Activated CD4-positive, alpha-beta memory T cell treated with anti-CD3 and anti-CD28 coated beads, Interleukin-2, amount 10 ng/mL, durations not matched to agents 7 days and 5 days (primary cell): ENCODE results near the gene TBL2. TPM values are rescaled to one million over a fixed set of nuclear protein-coding genes. Genes with fewer than 3 reads are reported as not detected.
"Not testable (repeated sequence)": the region's sequence is repeated elsewhere in the genome, so short reads cannot be mapped to it uniquely, and the experiment has no call there.

ENCODE experiments used
- CTCF ChIA-PET: fragments of 350-600 bp; sonication (Branson Sonifier 250); formaldehyde crosslinking; loops from one replicate; lab custom pipeline; 2021; ENCODE audit warnings: antibody characterized with exemption, inconsistent platforms; lab: Charles Lee
- POLR2A ChIA-PET: fragments of 350-600 bp; sonication (Branson Sonifier 250); formaldehyde crosslinking; loops from one replicate; lab custom pipeline; 2021; ENCODE audit warnings: antibody characterized with exemption; lab: Charles Lee
- DNase-seq: peaks from one replicate; pipeline ENCODE4 v3.0.0-alpha.2; 2020
- H3K27ac Mint-ChIP-seq: one replicate; pipeline ENCODE4 v1.8.0; 2021; ENCODE audit warnings: mild to moderate bottlenecking, mixed read lengths
- H3K27me3 Mint-ChIP-seq: one replicate; pipeline ENCODE4 v1.8.0; 2021; ENCODE audit warnings: mixed read lengths
- H3K36me3 Mint-ChIP-seq: one replicate; pipeline ENCODE4 v1.8.0; 2021; ENCODE audit warnings: low read depth, mixed read lengths
- H3K4me1 Mint-ChIP-seq: one replicate; pipeline ENCODE4 v1.8.0; 2021; ENCODE audit warnings: mixed read lengths
- H3K4me3 Mint-ChIP-seq: one replicate; pipeline ENCODE4 v1.8.0; 2021; ENCODE audit warnings: mild to moderate bottlenecking, mixed read lengths
- H3K9me3 Mint-ChIP-seq: one replicate; pipeline ENCODE4 v1.8.0; 2021; ENCODE audit warnings: mixed read lengths
- total RNA-seq, 2 experiments: library from RNA; stranded (reverse); gene quantifications; one replicate each; pipeline ENCODE4 v1.2.3, GENCODE V29; 2021

The TBL2 gene, protein sequence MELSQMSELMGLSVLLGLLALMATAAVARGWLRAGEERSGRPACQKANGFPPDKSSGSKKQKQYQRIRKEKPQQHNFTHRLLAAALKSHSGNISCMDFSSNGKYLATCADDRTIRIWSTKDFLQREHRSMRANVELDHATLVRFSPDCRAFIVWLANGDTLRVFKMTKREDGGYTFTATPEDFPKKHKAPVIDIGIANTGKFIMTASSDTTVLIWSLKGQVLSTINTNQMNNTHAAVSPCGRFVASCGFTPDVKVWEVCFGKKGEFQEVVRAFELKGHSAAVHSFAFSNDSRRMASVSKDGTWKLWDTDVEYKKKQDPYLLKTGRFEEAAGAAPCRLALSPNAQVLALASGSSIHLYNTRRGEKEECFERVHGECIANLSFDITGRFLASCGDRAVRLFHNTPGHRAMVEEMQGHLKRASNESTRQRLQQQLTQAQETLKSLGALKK
- 10 to 100 TPM; 27.1 to 29.0 TPM for total RNA-seq

DNA sequence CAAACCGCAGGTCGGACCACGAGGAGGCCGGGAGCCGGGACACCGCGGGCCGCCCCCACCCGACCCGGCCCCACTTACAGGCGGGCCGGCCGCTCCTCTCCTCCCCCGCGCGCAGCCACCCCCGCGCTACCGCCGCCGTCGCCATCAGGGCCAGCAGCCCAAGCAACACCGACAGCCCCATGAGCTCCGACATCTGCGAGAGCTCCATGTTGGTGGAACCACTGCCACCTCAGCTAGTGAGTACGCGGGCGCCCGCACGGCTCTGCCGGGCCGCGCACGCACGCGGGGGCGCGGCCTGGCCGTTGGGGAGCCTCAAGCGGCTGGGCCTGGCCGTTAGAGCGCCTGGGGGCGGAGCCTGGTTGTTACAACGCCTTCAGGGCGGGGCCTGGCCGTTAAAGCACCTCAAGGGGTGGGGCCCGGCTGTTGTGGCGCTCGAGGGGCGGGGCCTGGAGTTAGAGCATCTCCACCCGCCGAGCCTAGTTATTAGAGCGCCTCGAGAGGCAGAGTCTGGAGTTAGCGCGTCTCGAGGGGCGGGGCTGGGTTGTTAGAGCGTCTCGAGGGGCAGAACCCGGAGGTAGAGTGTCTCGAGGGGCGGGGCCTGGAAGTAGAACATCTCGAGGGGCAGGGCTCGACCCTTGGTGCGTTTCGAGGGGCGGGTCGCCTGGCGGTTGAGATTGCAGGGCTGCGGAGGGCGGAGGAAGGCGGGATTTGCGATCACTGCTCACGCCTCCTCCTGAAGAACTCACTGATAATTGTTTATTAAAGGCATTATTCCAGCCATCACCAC, at the start of gene TBL2:
TSS of gene TBL2 (minus strand) at position 238 of the 787 bp plus-strand sequence. CDS start at position 208, 30 bp downstream.
- POLR2A ChIA-PET = interaction anchor here (0.7 to 3.8 kb wide), 9 partner anchors 9 to 160 kb away, joined by 3 to 42 read pairs (median 8); partner anchors contain the start of genes ABHD11, BAZ1B and BCL7B
- Mint-ChIP-seq H3K27ac (peak within 1 kb of the TSS; percentile 96), H3K27me3 (no peaks in the 10 kb centered on the region), H3K36me3 (peaks cover 19% of the 10 kb centered on the region), H3K9me3 (no peaks in the 10 kb centered on the region), H3K4me3 (peak within 1 kb of the TSS; percentile 85), H3K4me1 (peaks cover 39% of the 10 kb centered on the region)
- CTCF ChIA-PET = interaction anchor here (0.6 to 1.2 kb wide), 9 partner anchors 12 to 1969 kb away, joined by 3 to 6 read pairs (median 3); partner anchors contain the start of genes BAZ1B and BCL7B
- DNase-seq = peak; percentile 99

- Mint-ChIP-seq H3K4me3 (no peak overlapping the region), H3K27me3 (peaks cover 41% of the 10 kb centered on the region)
- CTCF ChIA-PET = interaction anchor here (1.7 kb wide), 1 partner anchor 20 kb away, joined by 6 read pairs; no protein-coding TSS in a partner anchor
Observed at GRCh38 chr7:73626814-73627213, 48.4 kb upstream of the TBL2 start.

GRCh38 chr7:73625276-73625675, 46.9 kb upstream of the TBL2 start:
- DNase-seq = no peak
- no peak overlapping the region for H3K27ac Mint-ChIP-seq
- POLR2A ChIA-PET = no interaction called here
- peaks cover 2% of the 10 kb centered on the region for H3K4me1 Mint-ChIP-seq
- no peaks in the 10 kb centered on the region for H3K9me3 Mint-ChIP-seq
- no peak overlapping the region for H3K4me3 Mint-ChIP-seq
- no peaks in the 10 kb centered on the region for H3K36me3 Mint-ChIP-seq
- peaks cover 44% of the 10 kb centered on the region for H3K27me3 Mint-ChIP-seq
- CTCF ChIA-PET = interaction anchor here (1.7 kb wide), 1 partner anchor 18 kb away, joined by 6 read pairs; no protein-coding TSS in a partner anchor

More at GRCh38 chr7:73626814-73627213, 48.4 kb upstream of the TBL2 start:
- H3K36me3 Mint-ChIP-seq = no peaks in the 10 kb centered on the region
- POLR2A ChIA-PET = no interaction called here
- H3K4me1 Mint-ChIP-seq = peaks cover 2% of the 10 kb centered on the region
- no peak overlapping the region for H3K27ac Mint-ChIP-seq
- DNase-seq = no peak
- H3K9me3 Mint-ChIP-seq = no peaks in the 10 kb centered on the region

DNA sequence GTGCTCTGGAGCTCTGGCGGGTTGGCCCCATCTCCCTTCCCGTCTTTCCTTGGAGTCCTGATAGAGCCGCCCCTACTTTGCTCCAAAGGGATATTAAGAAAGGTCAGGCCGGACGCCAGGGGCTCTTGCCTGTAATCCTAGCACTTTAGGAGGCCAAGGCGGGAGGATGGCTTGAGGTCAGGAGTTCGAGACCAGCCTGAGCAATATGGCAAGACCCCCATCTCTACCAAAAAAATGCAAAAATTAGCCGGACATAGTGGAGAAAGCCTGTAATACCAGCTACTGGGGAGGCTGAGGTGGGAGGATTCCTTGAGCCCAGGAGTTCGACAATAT, 46.3 kb upstream of the TBL2 start:
- POLR2A ChIA-PET = no interaction called here
- Mint-ChIP-seq H3K27me3 (peaks cover 44% of the 10 kb centered on the region), H3K4me3 (no peak overlapping the region), H3K27ac (no peak overlapping the region), H3K4me1 (peaks cover 2% of the 10 kb centered on the region), H3K9me3 (no peaks in the 10 kb centered on the region), H3K36me3 (no peaks in the 10 kb centered on the region)
- DNase-seq = no peak
- CTCF ChIA-PET = interaction anchor here (0.6 kb wide), 1 partner anchor 373 kb away, joined by 3 read pairs; no protein-coding TSS in a partner anchor

GRCh38 chr7:73623798-73624668, 45.7 kb upstream of the TBL2 start, which contains the start of gene MLXIPL:
MLXIPL (minus strand) TSS chr7:73624522; CDS start chr7:73624492, 30 bp downstream.
- peaks cover 2% of the 10 kb centered on the region for H3K4me1 Mint-ChIP-seq
- H3K27me3 Mint-ChIP-seq = peaks cover 44% of the 10 kb centered on the region
- POLR2A ChIA-PET = no interaction called here
- H3K36me3 Mint-ChIP-seq = no peaks in the 10 kb centered on the region
- no peak within 1 kb of the TSS for H3K4me3 Mint-ChIP-seq
- DNase-seq = peak; percentile 66
- no peaks in the 10 kb centered on the region for H3K9me3 Mint-ChIP-seq
- no peak within 1 kb of the TSS for H3K27ac Mint-ChIP-seq
- CTCF ChIA-PET = interaction anchor here (0.6 kb wide), 1 partner anchor 374 kb away, joined by 3 read pairs; no protein-coding TSS in a partner anchor

GRCh38 chr7:73622909-73623797, 44.8 kb upstream of the TBL2 start:
- Mint-ChIP-seq H3K4me1 (peaks cover 2% of the 10 kb centered on the region), H3K27ac (no peak overlapping the region), H3K27me3 (peaks cover 37% of the 10 kb centered on the region), H3K9me3 (no peaks in the 10 kb centered on the region), H3K36me3 (no peaks in the 10 kb centered on the region), H3K4me3 (no peak overlapping the region)
- ChIA-PET POLR2A (no interaction called here), CTCF (interaction anchor here (1.6 kb wide), 1 partner anchor 16 kb away, joined by 5 read pairs; no protein-coding TSS in a partner anchor)
- DNase-seq = no peak

- no peaks in the 10 kb centered on the region for H3K36me3 Mint-ChIP-seq
- DNase-seq = no peak
- H3K9me3 Mint-ChIP-seq = no peaks in the 10 kb centered on the region
- H3K4me1 Mint-ChIP-seq = peaks cover 2% of the 10 kb centered on the region
- H3K4me3 Mint-ChIP-seq = no peak overlapping the region
- CTCF ChIA-PET = interaction anchor here (1.6 kb wide), 1 partner anchor 16 kb away, joined by 5 read pairs; no protein-coding TSS in a partner anchor
- POLR2A ChIA-PET = no interaction called here
- H3K27ac Mint-ChIP-seq = no peak overlapping the region
- peaks cover 30% of the 10 kb centered on the region for H3K27me3 Mint-ChIP-seq
Observed at GRCh38 chr7:73622527-73622908, 44.1 kb upstream of the TBL2 start.

- Mint-ChIP-seq H3K36me3 (no peaks in the 10 kb centered on the region), H3K4me3 (no peak overlapping the region), H3K27me3 (peaks cover 29% of the 10 kb centered on the region), H3K27ac (no peak overlapping the region), H3K9me3 (no peaks in the 10 kb centered on the region), H3K4me1 (peaks cover 2% of the 10 kb centered on the region)
- CTCF ChIA-PET = interaction anchor here (1.6 to 1.8 kb wide), 3 partner anchors 12 to 15 kb away, joined by 3 to 6 read pairs (median 5); no protein-coding TSS in a partner anchor
- DNase-seq = no peak
- POLR2A ChIA-PET = no interaction called here
Observed at GRCh38 chr7:73621168-73622063, 43.0 kb upstream of the TBL2 start.

DNA sequence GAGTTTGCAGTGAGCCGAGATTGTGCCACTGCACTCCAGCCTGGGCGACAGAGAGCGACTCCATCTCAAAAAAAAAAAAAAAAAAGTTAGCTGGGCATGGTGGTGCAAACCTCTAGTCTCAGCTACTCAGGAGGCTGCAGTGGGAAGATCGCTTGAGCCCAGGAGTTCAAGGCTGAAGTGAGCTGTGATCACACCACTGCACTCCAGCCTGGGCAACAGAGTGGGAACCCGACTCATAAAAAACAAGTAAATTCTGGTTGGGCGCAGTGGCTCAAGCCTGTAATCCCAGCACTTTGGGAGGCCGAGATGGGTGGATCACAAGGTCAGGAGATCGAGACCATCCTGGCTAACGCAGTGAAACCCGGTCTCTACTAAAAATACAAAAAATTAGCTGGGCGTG, 41.0 kb upstream of the TBL2 start:
- peaks cover 23% of the 10 kb centered on the region for H3K27me3 Mint-ChIP-seq
- DNase-seq, POLR2A ChIA-PET, H3K4me3 Mint-ChIP-seq, H3K9me3 Mint-ChIP-seq, H3K4me1 Mint-ChIP-seq, H3K36me3 Mint-ChIP-seq, H3K27ac Mint-ChIP-seq: not testable (repeated sequence)
- CTCF ChIA-PET = interaction anchor here (1.0 to 1.8 kb wide), 2 partner anchors 12 to 115 kb away, joined by 3 to 6 read pairs; no protein-coding TSS in a partner anchor

DNA sequence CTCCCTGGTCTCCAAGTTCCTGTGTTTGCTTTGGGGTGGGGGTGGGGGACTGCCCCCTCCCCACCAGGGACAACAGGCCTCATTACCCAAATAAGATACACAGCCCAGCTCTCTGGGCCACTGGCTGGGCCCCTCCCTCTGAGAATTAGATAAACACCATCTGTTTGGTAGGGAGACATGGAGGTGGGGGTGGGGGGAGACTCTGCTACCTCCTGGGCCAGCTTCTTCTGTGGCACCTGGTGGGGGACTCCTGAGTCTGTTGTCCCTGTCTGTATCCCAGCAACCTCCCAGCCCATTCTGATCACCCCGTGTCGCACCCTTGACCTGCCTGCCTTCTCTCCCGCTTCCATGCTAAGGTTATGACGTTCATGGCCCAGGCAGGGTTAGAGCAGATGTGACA, 40.2 kb upstream of the TBL2 start:
- Mint-ChIP-seq H3K27me3 (peaks cover 26% of the 10 kb centered on the region), H3K36me3 (no peaks in the 10 kb centered on the region), H3K4me3 (no peak overlapping the region), H3K4me1 (peaks cover 2% of the 10 kb centered on the region), H3K27ac (no peak overlapping the region), H3K9me3 (no peaks in the 10 kb centered on the region)
- CTCF ChIA-PET = no interaction called here
- DNase-seq = no peak
- POLR2A ChIA-PET = no interaction called here
